ENCODE data around the gene HEATR3.

HEATR3 gene

GRCh38 chr16:50037662-50038220, 28.0 kb upstream of the HEATR3 start:
- no peaks in the 10 kb centered on the region for H3K4me1 Mint-ChIP-seq
- H3K27ac Mint-ChIP-seq = no peak overlapping the region
- H3K4me3 Mint-ChIP-seq = no peak overlapping the region
- H3K36me3 Mint-ChIP-seq (ENCODE audit: low read depth) = peaks cover 19% of the 10 kb centered on the region
- no peak for TF ChIP-seq CTCF (IDR thresholded peaks at IDR 0.05; ENCODE audit: unreplicated experiment in 3 of 3)
- H3K9me3 Mint-ChIP-seq = no peaks in the 10 kb centered on the region
- H3K27me3 Mint-ChIP-seq (ENCODE audit: low read depth) = no peaks in the 10 kb centered on the region

- H3K9me3 Mint-ChIP-seq = no peaks in the 10 kb centered on the region
- H3K27me3 Mint-ChIP-seq (ENCODE audit: low read depth) = peaks cover 3% of the 10 kb centered on the region
- no peaks in the 10 kb centered on the region for H3K4me1 Mint-ChIP-seq
- TF ChIP-seq CTCF (IDR thresholded peaks at IDR 0.05; ENCODE audit: unreplicated experiment in 3 of 3) = no peak
- H3K4me3 Mint-ChIP-seq = no peak overlapping the region
- H3K36me3 Mint-ChIP-seq (ENCODE audit: low read depth) = peaks cover 14% of the 10 kb centered on the region
- H3K27ac Mint-ChIP-seq = peak overlapping the region in 1 of 3 experiments; percentile 17
These were observed 27.5 kb upstream of the HEATR3 start for GRCh38 chr16:50038286-50038685.

GRCh38 chr16:50038756-50039529, 26.8 kb upstream of the HEATR3 start:
- Mint-ChIP-seq H3K36me3 (ENCODE audit: low read depth) (peaks cover 12% of the 10 kb centered on the region), H3K4me1 (no peaks in the 10 kb centered on the region), H3K27ac (no peak overlapping the region), H3K9me3 (no peaks in the 10 kb centered on the region), H3K4me3 (no peak overlapping the region), H3K27me3 (ENCODE audit: low read depth) (peaks cover 7% of the 10 kb centered on the region)
- no peak for TF ChIP-seq CTCF (IDR thresholded peaks at IDR 0.05; ENCODE audit: unreplicated experiment in 3 of 3)

- H3K4me3 Mint-ChIP-seq = no peak overlapping the region
- H3K36me3 Mint-ChIP-seq (ENCODE audit: low read depth) = peaks cover 7% of the 10 kb centered on the region
- H3K27ac Mint-ChIP-seq = no peak overlapping the region
- H3K4me1 Mint-ChIP-seq = no peaks in the 10 kb centered on the region
- H3K27me3 Mint-ChIP-seq (ENCODE audit: low read depth) = peaks cover 7% of the 10 kb centered on the region
- H3K9me3 Mint-ChIP-seq = no peaks in the 10 kb centered on the region
- TF ChIP-seq CTCF (IDR thresholded peaks at IDR 0.05; ENCODE audit: unreplicated experiment in 3 of 3) = no peak
These were observed 25.8 kb upstream of the HEATR3 start for GRCh38 chr16:50040018-50040417.

- Mint-ChIP-seq H3K4me3 (no peak overlapping the region), H3K27ac (no peak overlapping the region), H3K36me3 (ENCODE audit: low read depth) (peaks cover 4% of the 10 kb centered on the region), H3K27me3 (ENCODE audit: low read depth) (peaks cover 9% of the 10 kb centered on the region), H3K4me1 (no peaks in the 10 kb centered on the region), H3K9me3 (no peaks in the 10 kb centered on the region)
- TF ChIP-seq CTCF (IDR thresholded peaks at IDR 0.05; ENCODE audit: unreplicated experiment in 3 of 3) = no peak
These were observed 25.1 kb upstream of the HEATR3 start for GRCh38 chr16:50040710-50041109.

GRCh38 chr16:50043358-50043757, 22.4 kb upstream of the HEATR3 start:
- no peak for TF ChIP-seq CTCF (IDR thresholded peaks at IDR 0.05; ENCODE audit: unreplicated experiment in 3 of 3)
- Mint-ChIP-seq H3K27me3 (ENCODE audit: low read depth) (peaks cover 17% of the 10 kb centered on the region), H3K4me1 (no peaks in the 10 kb centered on the region), H3K4me3 (no peak overlapping the region), H3K27ac (no peak overlapping the region), H3K36me3 (ENCODE audit: low read depth) (no peaks in the 10 kb centered on the region), H3K9me3 (no peaks in the 10 kb centered on the region)
